DND-41 (cell line): ENCODE data around the gene PCNX1.

Experiments
- CTCF ChIP-seq: IDR thresholded peaks from 2 replicates; pipeline ENCODE4 v1.5.1; 2012; ENCODE audit warnings: borderline replicate concordance, low read length, moderate library complexity, mild to moderate bottlenecking; ENCODE audit not compliant: poor library complexity, severe bottlenecking; ENCODE audit errors: extremely low read depth
- EZH2 ChIP-seq: IDR thresholded peaks from 3 replicates; pipeline ENCODE4 v1.6.1; 2012; ENCODE audit warnings: borderline replicate concordance, low read depth, mild to moderate bottlenecking, moderate library complexity, low read length, inconsistent platforms; ENCODE audit not compliant: severe bottlenecking

DNA sequence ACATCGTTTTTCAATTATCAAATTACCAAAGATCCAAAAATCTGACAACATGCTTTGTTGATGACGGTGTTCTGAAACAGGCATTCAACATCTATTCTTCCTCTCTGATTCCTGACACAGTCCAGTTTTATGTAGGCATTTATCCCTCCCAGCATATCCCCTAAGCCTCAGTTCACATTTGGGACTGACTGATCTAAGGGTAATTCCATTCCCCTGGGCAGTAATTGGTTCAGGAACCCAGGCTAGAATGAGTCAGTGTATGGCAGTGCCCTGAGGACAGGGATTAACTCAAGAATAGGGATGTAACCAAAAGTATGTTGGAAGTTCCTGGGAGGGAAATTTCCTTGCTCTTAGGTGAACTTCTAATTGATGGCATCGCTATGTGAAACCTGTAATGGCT is 10.3 kb upstream of the PCNX1 start:
- TF ChIP-seq CTCF (no peak), EZH2 (no peak)
